ENCODE results near the gene GDPD5. TPM values are rescaled to one million over a fixed set of nuclear protein-coding genes. Genes with fewer than 3 reads are reported as not detected.
A peak's percentile ranks its signal among the peaks of the same experiment; 100 is the strongest.

The GDPD5 gene
- polyA plus RNA-seq, 2 of the 4 experiments (the other 2 are of a cell fraction): 3.9 to 5.9 TPM

GRCh38 chr11:75422248-75423231, 103.2 kb downstream of the GDPD5 start:
- ATAC-seq (peak; percentile 72 to 83), FAIRE-seq (peak; percentile 56), DNase-seq (ENCODE audit: low read depth in 1 of 2, low spot score in 1 of 2) (peak; percentile 70 to 93)
- TF ChIP-seq NPAS2 (CRISPR knock-in tag; IDR thresholded peaks at IDR 0.05; ENCODE audit: borderline replicate concordance) (no peak), EHMT2 (IDR thresholded peaks at IDR 0.05; ENCODE audit: low read depth) (no peak), MAX (IDR thresholded peaks at IDR 0.05) (peak; percentile 63), HOXB5 (CRISPR knock-in tag; IDR thresholded peaks at IDR 0.05) (peak; percentile 68; the same call in 1 of the 2 replicates), RNF2 (IDR thresholded peaks at IDR 0.05; ENCODE audit: borderline replicate concordance, low read depth) (no peak), EP300 (IDR thresholded peaks at IDR 0.05) (peak; percentile 55 to 73; a peak in 3 of 5 replicates), CEBPB (IDR thresholded peaks at IDR 0.05) (peak in 1 of 2 experiments; percentile 43; a peak in 1 of 4 replicates), TP53 (CRISPR knock-in tag; IDR thresholded peaks at IDR 0.05) (0 out of 2 replicates have a peak, but pooled peaks have one; percentile 47), JUN (IDR thresholded peaks at IDR 0.05) (peak; percentile 54 to 61; a peak in 3 of 5 replicates), ZSCAN20 (CRISPR knock-in tag; IDR thresholded peaks at IDR 0.05) (no peak), RCOR1 (IDR thresholded peaks at IDR 0.05; ENCODE audit: low read depth, low read length) (no peak), FOSL2 (IDR thresholded peaks at IDR 0.05) (no peak), FOSL2 (CRISPR knock-in tag; IDR thresholded peaks at IDR 0.05) (peak; percentile 53; the same call in 1 of the 2 replicates), JUNB (IDR thresholded peaks at IDR 0.05) (peak; percentile 72), BCL3 (IDR thresholded peaks at IDR 0.05) (peak; percentile 75; the same call in 1 of the 3 replicates), CBX2 (IDR thresholded peaks at IDR 0.05; ENCODE audit: borderline replicate concordance, low read depth) (no peak), RAD21 (conservative IDR thresholded peaks at IDR 0.05 in 1 of 2, IDR thresholded peaks at IDR 0.05 in 1 of 2) (no peak), USF2 (IDR thresholded peaks at IDR 0.05) (no peak; the same call in 1 of the 2 replicates), GATA3 (IDR thresholded peaks at IDR 0.05; ENCODE audit: borderline replicate concordance) (peak; percentile 73; the same call in 1 of the 2 replicates)
- POLR2A ChIA-PET: interaction anchor here (0.7 to 1.3 kb wide), 3 partner anchors 15 to 35 kb away, joined by 3 to 7 read pairs (median 6); no protein-coding TSS in a partner anchor
- H3K4me1 ChIP-seq: peaks cover 64% of the 10 kb centered on the region
- whole genome bisulfite sequencing (ENCODE audit: missing lambda C conversion rate): 29% methylated on average over 15 of the region's 15 CpGs
- CTCF ChIA-PET: interaction anchor here (0.6 to 16.5 kb wide), 10 partner anchors 9 to 143 kb away, joined by 3 to 231 read pairs (median 5); partner anchors contain the start of genes GDPD5 and RPS3
- H3K4me3 ChIP-seq: no peak overlapping the region
- H3K4me2 ChIP-seq: peak overlapping the region; percentile 74
- H3K27ac ChIP-seq: peak overlapping the region; percentile 90 to 93
- no peaks in the 10 kb centered on the region for H3K9me3 ChIP-seq

- Histone ChIP-seq H3K9me3 (no peaks in the 10 kb centered on the region), H3K4me2 (peak overlapping the region; percentile 74), H3K4me1 (peaks cover 66% of the 10 kb centered on the region), H3K27ac (peak overlapping the region; percentile 90 to 93), H3K4me3 (no peak overlapping the region)
- DNase-seq (ENCODE audit: low read depth in 1 of 2, low spot score in 1 of 2) (no peak), ATAC-seq (peak; percentile 56 to 67), FAIRE-seq (no peak)
- WGBS (ENCODE audit: missing lambda C conversion rate): 1% methylated on average over 2 of the region's 2 CpGs
- ChIA-PET CTCF (interaction anchor here (0.6 to 16.5 kb wide), 7 partner anchors 8 to 142 kb away, joined by 3 to 231 read pairs (median 4); partner anchors contain the start of genes GDPD5 and RPS3), POLR2A (interaction anchor here (1.0 to 1.3 kb wide), 2 partner anchors 14 to 22 kb away, joined by 6 to 7 read pairs; no protein-coding TSS in a partner anchor)
- TF ChIP-seq MAFK (IDR thresholded peaks at IDR 0.05; ENCODE audit: partially characterized antibody): peak; percentile 69
- no peak for TF ChIP-seq PBX3 (IDR thresholded peaks at IDR 0.05)
- TF ChIP-seq USF2 (IDR thresholded peaks at IDR 0.05): 0 out of 2 replicates have a peak, but pooled peaks have one; percentile 33
Measured at GRCh38 chr11:75421902-75422247, 103.9 kb downstream of the GDPD5 start.
